GM19043 (cell line): ENCODE measurements around the gene AFF3.

Source experiments
- ATAC-seq: cut with Tn5 transposase; IDR thresholded peaks from one replicate; pipeline ENCODE4 v1.9.1; 2021; ENCODE audit warnings: low read depth; ENCODE audit not compliant: unreplicated experiment

Gene AFF3

GRCh38 chr2:99595373-99595772 lies 547.0 kb downstream of the AFF3 start:
- ATAC-seq, result no peak

- no peak for ATAC-seq
Measured at GRCh38 chr2:99593692-99594427, 548.5 kb downstream of the AFF3 start.

DNA sequence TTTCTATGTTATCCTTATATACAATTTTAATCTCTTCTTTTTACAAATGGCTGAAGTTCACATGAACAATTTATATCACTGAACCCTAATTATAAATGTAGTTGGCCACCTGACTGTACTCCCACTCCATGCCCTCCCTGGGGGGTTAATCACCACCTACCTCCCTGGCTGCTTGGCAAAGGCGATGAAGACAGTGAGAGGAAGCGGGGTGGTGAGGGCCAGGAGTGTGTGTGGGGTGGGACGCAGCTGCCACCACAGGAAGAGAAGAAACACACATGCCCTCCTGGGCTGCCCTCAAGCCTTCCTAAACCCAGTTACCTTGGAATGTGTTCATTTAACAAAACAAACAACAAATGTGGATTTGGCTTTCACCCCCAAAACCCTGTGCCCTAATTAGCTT lies 565.6 kb downstream of the AFF3 start:
- no peak for ATAC-seq

GRCh38 chr2:99573634-99574251 lies 568.6 kb downstream of the AFF3 start:
- ATAC-seq, result no peak

- ATAC-seq, result no peak
Measured at GRCh38 chr2:99572373-99573164, 569.8 kb downstream of the AFF3 start.

DNA sequence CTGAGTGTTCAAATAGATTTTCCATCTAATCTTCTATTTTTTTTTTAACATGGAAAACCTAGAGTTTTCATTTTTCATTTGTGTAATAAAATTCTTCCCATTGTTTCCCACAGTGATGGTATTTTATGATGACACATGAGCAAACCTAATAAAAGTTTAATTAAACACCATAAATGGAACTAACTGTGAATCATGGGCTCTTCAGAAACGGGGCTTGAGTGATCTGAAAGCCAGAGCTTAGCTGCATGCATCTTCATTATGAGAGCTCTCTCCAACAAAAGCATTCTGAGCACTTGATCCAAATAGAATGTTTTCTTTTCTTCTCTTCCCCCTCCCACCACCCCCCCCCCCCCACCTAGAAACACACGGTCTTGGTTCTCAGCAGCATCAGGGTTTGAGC lies 570.4 kb downstream of the AFF3 start:
- no peak for ATAC-seq

DNA sequence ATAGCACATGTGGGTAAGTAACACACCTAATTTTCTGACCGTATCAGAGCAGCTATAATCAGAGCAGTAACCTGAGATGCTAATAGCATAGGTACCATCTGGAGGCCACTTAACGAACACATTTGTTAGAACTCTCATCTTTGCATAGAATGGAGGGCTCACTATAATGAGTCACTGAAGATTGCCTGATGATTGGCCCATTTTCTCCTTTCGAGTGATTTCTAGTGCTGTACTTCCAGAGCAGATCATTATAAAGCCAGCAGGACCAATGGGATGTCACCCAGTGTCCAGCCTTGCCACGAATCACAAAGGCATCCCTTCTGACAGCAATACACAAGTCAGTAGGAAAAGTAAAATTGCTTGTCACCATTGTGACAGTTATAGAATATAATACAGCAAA lies 570.9 kb downstream of the AFF3 start:
- no peak for ATAC-seq

DNA sequence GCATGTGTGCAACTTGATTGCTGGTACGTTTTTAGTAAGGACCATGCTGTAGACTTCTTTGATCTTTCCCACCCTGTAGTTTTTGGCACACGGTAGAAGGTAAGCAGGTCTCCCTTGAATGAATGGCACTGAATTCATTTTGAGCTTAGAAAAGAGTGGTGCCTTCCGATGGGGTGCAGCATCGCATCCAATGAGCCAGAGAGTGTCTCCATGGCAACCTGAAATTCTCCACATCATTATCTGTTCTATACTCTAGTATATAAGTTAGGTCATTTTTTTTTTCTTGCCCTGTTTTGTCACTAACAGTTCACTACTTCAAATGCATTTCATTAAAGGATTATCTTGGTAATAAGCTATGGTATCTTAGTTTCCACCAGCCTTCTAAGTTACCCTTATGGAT lies 571.4 kb downstream of the AFF3 start:
- ATAC-seq, result no peak

- no peak for ATAC-seq
Measured at GRCh38 chr2:99569386-99569785, 573.0 kb downstream of the AFF3 start.

- ATAC-seq, result no peak
Measured at GRCh38 chr2:99565227-99565626, 577.2 kb downstream of the AFF3 start.

- no peak for ATAC-seq
Measured at GRCh38 chr2:99562516-99562915, 579.9 kb downstream of the AFF3 start.

GRCh38 chr2:99561804-99562203 lies 580.6 kb downstream of the AFF3 start:
- no peak for ATAC-seq

GRCh38 chr2:99559075-99559662 lies 583.2 kb downstream of the AFF3 start:
- ATAC-seq, result peak; percentile 81

- no peak for ATAC-seq
Measured at GRCh38 chr2:99555404-99555803, 587.0 kb downstream of the AFF3 start.

DNA sequence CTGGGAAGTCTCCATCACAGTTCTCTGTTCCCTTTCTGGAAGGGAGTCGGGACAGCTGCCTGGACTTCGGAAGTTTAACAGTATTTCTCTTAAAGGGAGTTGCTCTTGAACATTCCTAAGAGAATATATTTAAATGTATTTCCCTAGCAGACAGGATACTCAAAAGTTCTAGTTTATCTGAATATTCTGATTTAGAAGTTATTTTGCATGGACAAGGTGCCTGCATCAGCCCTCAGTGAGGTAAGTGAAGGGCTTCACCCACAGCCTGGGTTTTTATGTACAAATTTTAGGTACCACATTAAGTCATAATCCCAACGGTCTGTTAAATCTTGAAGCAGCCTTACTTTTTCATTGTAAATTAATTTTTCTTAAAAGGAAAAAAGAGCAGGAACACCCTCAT lies 587.5 kb downstream of the AFF3 start:
- ATAC-seq, result no peak

- no peak for ATAC-seq
Measured at GRCh38 chr2:99554238-99554637, 588.2 kb downstream of the AFF3 start.

DNA sequence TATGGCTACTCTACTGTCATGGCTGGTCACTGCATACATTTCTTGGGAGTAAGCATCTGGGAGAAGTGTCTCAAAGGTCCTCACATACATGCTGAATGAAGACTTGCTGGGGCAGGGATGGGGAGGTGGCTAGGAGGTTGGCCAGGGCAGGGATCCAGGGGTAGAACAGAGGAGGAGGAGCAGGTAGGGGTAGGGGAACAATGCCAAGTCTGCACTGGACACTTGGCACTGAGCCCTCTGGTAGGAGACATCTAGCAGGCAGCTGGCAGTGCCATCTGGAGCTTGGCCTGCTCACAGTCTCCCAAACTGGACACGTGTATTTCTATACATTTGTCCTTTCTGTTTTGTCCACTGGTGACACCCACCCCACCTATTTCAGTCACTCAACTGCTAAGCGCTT lies 589.9 kb downstream of the AFF3 start:
- ATAC-seq, result no peak

- ATAC-seq, result no peak
Measured at GRCh38 chr2:99550368-99550767, 592.0 kb downstream of the AFF3 start.

GRCh38 chr2:99545604-99546003 lies 596.8 kb downstream of the AFF3 start:
- ATAC-seq, result no peak

DNA sequence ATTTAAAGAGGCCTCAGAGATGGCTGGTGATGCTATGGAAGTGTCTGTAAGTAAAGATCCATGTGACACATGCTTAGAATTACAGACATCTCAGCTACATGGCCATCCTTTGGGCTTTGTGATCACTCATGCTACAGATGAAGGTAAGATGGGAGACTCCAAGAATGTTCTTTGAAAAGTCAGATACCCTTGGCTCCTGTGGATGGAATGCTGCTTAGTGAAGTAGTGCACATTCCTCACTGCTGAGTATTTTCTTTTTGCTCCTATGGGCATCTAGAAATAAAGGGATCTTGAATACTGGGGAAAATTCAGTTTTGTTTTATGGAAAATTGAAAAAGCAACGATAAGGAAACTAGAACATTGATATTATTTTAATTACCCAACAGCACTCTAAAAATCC lies 597.3 kb downstream of the AFF3 start:
- ATAC-seq, result no peak

DNA sequence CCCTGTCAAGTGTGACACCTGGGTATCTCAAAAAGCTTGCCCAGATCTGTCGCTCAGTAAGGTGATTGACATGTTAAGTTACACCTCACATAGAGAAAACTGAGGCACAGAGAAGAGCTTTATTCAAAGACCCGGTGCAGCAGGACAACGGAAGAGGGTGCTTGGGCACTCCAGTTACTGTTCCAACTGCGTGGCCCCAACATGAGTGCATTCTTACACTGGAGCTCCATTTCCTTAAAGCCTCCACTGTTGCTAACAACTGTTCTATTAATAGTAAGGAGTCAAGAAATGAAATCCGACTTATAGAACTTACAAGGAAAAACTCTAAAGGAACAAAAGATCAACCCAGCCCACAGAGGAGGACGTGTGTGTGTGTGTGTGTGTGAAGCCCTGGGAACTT lies 597.8 kb downstream of the AFF3 start:
- no peak for ATAC-seq
